GM12872 (cell line): ENCODE measurements around the gene ITPR1.

Experiments used
- CTCF ChIP-seq: IDR thresholded peaks from 3 replicates; pipeline ENCODE4 v1.5.1; 2011; ENCODE audit warnings: low read depth, mild to moderate bottlenecking, low read length, moderate library complexity; ENCODE audit not compliant: insufficient read depth

ITPR1 gene

GRCh38 chr3:4501437-4501836 lies 8.3 kb downstream of the ITPR1 start:
- no peak for TF ChIP-seq CTCF

DNA sequence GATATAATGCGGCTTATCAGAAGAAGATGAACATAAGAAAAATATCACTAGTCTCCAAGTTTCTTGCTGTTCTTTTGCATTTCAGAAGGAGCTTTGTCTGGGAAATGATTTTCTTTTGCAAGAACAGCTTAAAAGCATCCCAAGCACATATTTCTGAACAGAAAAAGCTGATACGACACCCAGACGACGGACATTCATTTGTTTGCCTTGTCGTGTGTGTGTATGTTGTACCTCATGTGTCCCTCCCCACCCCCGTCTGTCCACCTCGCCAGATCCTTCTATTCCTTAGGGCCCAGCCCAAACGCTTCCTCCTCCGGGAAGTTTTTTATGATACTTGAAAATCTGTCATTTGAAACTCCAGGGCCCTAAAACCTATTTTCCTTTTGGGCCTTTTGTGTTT lies 8.8 kb downstream of the ITPR1 start:
- no peak for TF ChIP-seq CTCF

GRCh38 chr3:4503050-4503449 lies 9.9 kb downstream of the ITPR1 start:
- TF ChIP-seq CTCF, result 0 out of 3 replicates have a peak, but pooled peaks have one; percentile 8

DNA sequence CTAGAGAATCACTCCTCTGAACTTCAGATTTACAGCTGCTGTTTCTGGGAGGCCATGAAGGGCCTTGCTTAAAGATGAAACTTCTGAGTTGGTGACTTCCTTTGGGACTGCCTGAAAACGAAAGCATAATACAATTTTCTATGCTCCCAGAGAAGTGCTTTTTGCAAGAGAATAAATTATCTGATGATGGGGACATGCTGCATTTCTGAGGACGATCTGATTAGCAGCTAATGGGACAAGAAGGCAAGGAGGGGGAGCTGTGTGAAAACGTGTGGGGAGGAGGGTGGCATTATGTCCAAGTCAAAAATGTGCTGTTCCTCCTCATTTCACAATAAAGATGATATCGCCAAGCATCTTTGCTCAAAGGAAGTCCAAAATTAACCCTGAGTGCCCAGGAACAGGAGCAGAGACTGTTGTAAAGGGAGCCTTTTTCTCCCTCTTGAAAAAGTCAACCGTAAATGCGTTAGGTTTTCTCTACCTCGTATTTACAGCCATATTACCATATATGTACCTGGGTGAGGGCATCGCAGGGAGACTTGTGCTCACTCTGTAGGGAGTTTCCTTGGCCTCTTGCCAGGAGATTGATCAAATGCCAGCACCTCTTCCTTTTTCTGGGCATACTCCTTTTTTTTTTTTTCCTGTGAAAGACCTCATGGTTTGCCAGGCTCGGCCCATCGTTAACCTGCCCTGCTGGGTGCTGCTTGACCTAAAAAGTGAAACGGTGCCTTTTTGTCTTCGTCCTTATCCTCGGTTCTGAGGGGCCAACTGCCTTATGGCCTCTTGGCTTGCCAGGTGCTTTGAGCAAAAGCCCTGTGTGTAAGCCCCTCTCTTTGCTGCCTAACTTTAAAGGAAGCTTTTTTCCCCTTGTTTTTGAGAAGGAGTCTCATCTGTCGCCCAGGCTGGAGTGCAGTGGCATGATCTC lies 11.5 kb downstream of the ITPR1 start:
- TF ChIP-seq CTCF, result no peak

DNA sequence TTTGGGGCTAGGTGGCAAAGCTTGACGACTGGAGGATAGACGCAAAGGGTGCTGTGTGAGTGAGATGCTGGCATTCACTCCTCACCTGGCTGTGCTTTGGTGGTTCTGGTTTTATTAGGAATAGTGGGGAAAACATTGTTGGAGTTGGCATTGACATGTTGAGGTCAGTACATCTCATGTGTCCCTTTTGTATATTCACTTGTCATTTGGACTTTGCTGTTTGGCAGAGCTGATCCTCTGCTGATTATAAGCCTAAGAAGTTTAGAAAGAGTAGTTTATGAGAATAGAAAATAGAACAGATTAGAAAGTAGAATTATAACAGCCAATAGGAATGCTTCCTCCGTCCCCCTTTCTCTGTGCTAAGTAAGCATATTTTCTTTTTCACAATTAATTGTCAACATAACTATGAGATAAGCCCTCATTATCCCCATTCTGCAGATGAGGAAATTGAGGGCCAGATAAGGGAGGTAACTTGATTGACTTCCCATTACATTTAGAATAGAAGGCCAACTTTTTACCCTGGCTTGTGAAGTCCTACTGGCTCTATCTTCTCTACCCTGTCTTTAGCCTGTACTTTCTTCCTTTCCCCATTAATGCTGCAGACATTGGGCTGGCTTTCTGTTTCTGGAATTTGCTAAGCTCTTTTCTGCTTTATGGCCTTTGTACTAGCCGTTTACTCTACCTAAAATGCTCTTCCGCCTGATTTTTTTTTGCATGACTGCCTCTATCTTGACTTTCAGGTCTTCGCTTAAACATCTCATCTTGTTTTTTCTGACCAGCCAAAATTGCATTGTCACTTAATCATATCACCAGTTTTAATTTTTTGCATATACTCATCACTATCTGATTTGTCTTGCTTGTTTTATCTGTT lies 12.8 kb downstream of the ITPR1 start:
- no peak for TF ChIP-seq CTCF

- TF ChIP-seq CTCF, result no peak
Observed at GRCh38 chr3:4506559-4507023, 13.4 kb downstream of the ITPR1 start.

DNA sequence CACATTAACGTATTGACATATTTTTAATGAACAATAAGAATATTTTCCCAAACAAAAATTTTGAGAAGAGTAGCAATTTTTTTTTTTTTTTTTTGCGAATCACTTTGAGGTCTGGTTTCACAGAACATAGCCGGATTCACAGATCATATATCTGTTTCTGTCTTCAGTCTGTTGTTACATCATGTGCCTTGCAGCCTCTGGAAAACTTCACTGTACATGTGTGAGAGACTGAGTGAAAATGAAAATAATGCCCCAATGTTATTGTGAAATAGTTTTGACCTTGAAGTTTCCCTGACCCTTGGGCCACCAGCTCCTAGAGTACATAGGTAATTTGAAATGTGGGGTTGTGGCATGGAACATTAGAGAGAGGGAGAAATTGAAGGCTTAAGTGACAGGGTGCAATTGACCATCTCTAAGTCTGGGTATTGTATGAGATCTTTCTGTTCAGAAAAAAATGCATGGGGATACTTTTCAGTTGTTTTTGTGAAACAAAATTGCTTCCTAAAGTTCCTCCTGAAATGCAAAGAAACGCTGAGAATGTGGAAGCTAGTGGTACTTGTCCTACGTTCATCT lies 14.0 kb downstream of the ITPR1 start:
- TF ChIP-seq CTCF, result no peak
